Activated CD8-positive, alpha-beta memory T cell treated with anti-CD3 and anti-CD28 coated beads, Interleukin-2, amount 10 ng/mL, durations not matched to agents 7 days and 5 days (primary cell): ENCODE measurements around the gene RNF126. TPM values are rescaled to one million over a fixed set of nuclear protein-coding genes. Genes with fewer than 3 reads are reported as not detected.
"Not testable (repeated sequence)": the region's sequence is repeated elsewhere in the genome, so short reads cannot be mapped to it uniquely, and the experiment has no call there.

Experiments
- ATAC-seq: fragments of 150-1000 bp; cut with Tn5 transposase; one replicate; pipeline ENCODE4 v1.10.0; 2021; ENCODE audit warnings: moderate library complexity
- CTCF ChIA-PET: fragments of 350-600 bp; sonication (Branson Sonifier 250); formaldehyde crosslinking; loops from one replicate; lab custom pipeline; 2021; ENCODE audit warnings: antibody characterized with exemption; lab: Charles Lee
- DNase-seq: peaks from one replicate; pipeline ENCODE4 v3.0.0-alpha.2; 2020
- H3K27ac Mint-ChIP-seq: one replicate; pipeline ENCODE4 v1.8.0; 2021; ENCODE audit warnings: mild to moderate bottlenecking, mixed read lengths
- H3K27me3 Mint-ChIP-seq: one replicate; pipeline ENCODE4 v1.8.0; 2021; ENCODE audit warnings: mixed read lengths
- H3K36me3 Mint-ChIP-seq: one replicate; pipeline ENCODE4 v1.8.0; 2021; ENCODE audit warnings: mild to moderate bottlenecking, mixed read lengths
- H3K4me1 Mint-ChIP-seq: one replicate; pipeline ENCODE4 v1.8.0; 2021; ENCODE audit warnings: mixed read lengths
- H3K4me3 Mint-ChIP-seq: one replicate; pipeline ENCODE4 v1.8.0; 2021; ENCODE audit warnings: mild to moderate bottlenecking, moderate library complexity, mixed read lengths
- H3K9me3 Mint-ChIP-seq: one replicate; pipeline ENCODE4 v1.8.0; 2022; ENCODE audit warnings: low read depth, mixed read lengths
- total RNA-seq, 2 experiments: library from RNA; stranded (reverse); gene quantifications; one replicate each; pipeline ENCODE4 v1.2.3, GENCODE V29; 2021

RNF126 gene
- 10 to 100 TPM; 76.9 to 83.0 TPM for total RNA-seq

GRCh38 chr19:662962-663681 is at the start of gene RNF126:
RNF126 (minus strand) TSS chr19:663214; CDS start chr19:663121, 93 bp downstream.
- CTCF ChIA-PET = interaction anchor here (0.6 to 3.7 kb wide), 6 partner anchors 17 to 414 kb away, joined by 3 to 40 read pairs (median 4); no protein-coding TSS in a partner anchor
- peaks cover 40% of the 10 kb centered on the region for H3K4me1 Mint-ChIP-seq
- peak within 1 kb of the TSS; percentile 94 for H3K4me3 Mint-ChIP-seq
- peak; percentile 65 for ATAC-seq
- H3K27ac Mint-ChIP-seq = peak within 1 kb of the TSS; percentile 95
- peaks cover 5% of the 10 kb centered on the region for H3K36me3 Mint-ChIP-seq
- H3K27me3 Mint-ChIP-seq = no peaks in the 10 kb centered on the region
- no peaks in the 10 kb centered on the region for H3K9me3 Mint-ChIP-seq
- DNase-seq = peak; percentile 95

- H3K4me1 Mint-ChIP-seq = no peaks in the 10 kb centered on the region
These were observed 48.2 kb upstream of the RNF126 start for GRCh38 chr19:711254-711653.

GRCh38 chr19:710767-711166 is 47.8 kb upstream of the RNF126 start:
- ATAC-seq = no peak
- Mint-ChIP-seq H3K4me3 (no peak overlapping the region), H3K27ac (no peak overlapping the region), H3K27me3 (peaks cover 24% of the 10 kb centered on the region), H3K4me1 (no peaks in the 10 kb centered on the region), H3K9me3 (peaks cover 2% of the 10 kb centered on the region), H3K36me3 (no peaks in the 10 kb centered on the region)
- no peak for DNase-seq
- CTCF ChIA-PET = no interaction called here

More at GRCh38 chr19:711254-711653, 48.2 kb upstream of the RNF126 start:
- Mint-ChIP-seq H3K9me3 (peaks cover 2% of the 10 kb centered on the region), H3K4me3 (no peak overlapping the region), H3K27ac (no peak overlapping the region), H3K36me3 (no peaks in the 10 kb centered on the region), H3K27me3 (peaks cover 24% of the 10 kb centered on the region)
- CTCF ChIA-PET = no interaction called here
- ATAC-seq (no peak), DNase-seq (no peak)

- Mint-ChIP-seq H3K27me3 (peaks cover 24% of the 10 kb centered on the region), H3K9me3 (no peaks in the 10 kb centered on the region), H3K4me1 (no peaks in the 10 kb centered on the region), H3K27ac (no peak overlapping the region), H3K36me3 (no peaks in the 10 kb centered on the region), H3K4me3 (no peak overlapping the region)
- CTCF ChIA-PET = no interaction called here
- DNase-seq = no peak
- no peak for ATAC-seq
These were observed 47.1 kb upstream of the RNF126 start for GRCh38 chr19:709965-710571.

GRCh38 chr19:709196-709964 is 46.4 kb upstream of the RNF126 start:
- no peak overlapping the region for H3K4me3 Mint-ChIP-seq
- H3K36me3 Mint-ChIP-seq = no peaks in the 10 kb centered on the region
- H3K4me1 Mint-ChIP-seq = peaks cover 2% of the 10 kb centered on the region
- no peaks in the 10 kb centered on the region for H3K9me3 Mint-ChIP-seq
- peaks cover 24% of the 10 kb centered on the region for H3K27me3 Mint-ChIP-seq
- ATAC-seq (no peak), DNase-seq (no peak)
- CTCF ChIA-PET = no interaction called here
- H3K27ac Mint-ChIP-seq = no peak overlapping the region

- H3K4me1 Mint-ChIP-seq = peaks cover 4% of the 10 kb centered on the region
- DNase-seq (no peak), ATAC-seq (no peak)
- H3K4me3 Mint-ChIP-seq = no peak within 1 kb of the TSS
- CTCF ChIA-PET = no interaction called here
- H3K36me3 Mint-ChIP-seq = no peaks in the 10 kb centered on the region
- no peaks in the 10 kb centered on the region for H3K9me3 Mint-ChIP-seq
- peaks cover 24% of the 10 kb centered on the region for H3K27me3 Mint-ChIP-seq
- H3K27ac Mint-ChIP-seq = no peak within 1 kb of the TSS
These were observed 45.4 kb upstream of the RNF126 start, which contains the start of gene PALM for GRCh38 chr19:708154-709143. PALM (plus strand) TSS chr19:708935; CDS start chr19:709147, 212 bp downstream.

- no peak overlapping the region for H3K27ac Mint-ChIP-seq
- no peaks in the 10 kb centered on the region for H3K9me3 Mint-ChIP-seq
- peaks cover 6% of the 10 kb centered on the region for H3K4me1 Mint-ChIP-seq
- no peaks in the 10 kb centered on the region for H3K36me3 Mint-ChIP-seq
- ATAC-seq = no peak
- H3K27me3 Mint-ChIP-seq = peaks cover 16% of the 10 kb centered on the region
- H3K4me3 Mint-ChIP-seq = no peak overlapping the region
- CTCF ChIA-PET = no interaction called here
- DNase-seq = no peak
These were observed 41.4 kb upstream of the RNF126 start for GRCh38 chr19:704447-704741.

- peaks cover 6% of the 10 kb centered on the region for H3K4me1 Mint-ChIP-seq
- H3K27me3 Mint-ChIP-seq = peaks cover 16% of the 10 kb centered on the region
- H3K27ac Mint-ChIP-seq = no peak overlapping the region
- CTCF ChIA-PET = interaction anchor here (0.6 to 1.3 kb wide), 6 partner anchors 23 to 202 kb away, joined by 3 to 4 read pairs (median 3); no protein-coding TSS in a partner anchor
- peak overlapping the region; percentile 5 for H3K4me3 Mint-ChIP-seq
- no peaks in the 10 kb centered on the region for H3K9me3 Mint-ChIP-seq
- H3K36me3 Mint-ChIP-seq = no peaks in the 10 kb centered on the region
- peak; percentile 81 for DNase-seq
- peak; percentile 83 for ATAC-seq
These were observed 40.8 kb upstream of the RNF126 start for GRCh38 chr19:703651-704446.

- Mint-ChIP-seq H3K27ac (no peak overlapping the region), H3K4me1 (peaks cover 6% of the 10 kb centered on the region), H3K27me3 (peaks cover 15% of the 10 kb centered on the region), H3K9me3 (no peaks in the 10 kb centered on the region), H3K4me3 (peak overlapping the region; percentile 5), H3K36me3 (no peaks in the 10 kb centered on the region)
- ATAC-seq (no peak), DNase-seq (no peak)
- CTCF ChIA-PET = interaction anchor here (0.6 to 1.3 kb wide), 5 partner anchors 23 to 119 kb away, joined by 3 to 4 read pairs (median 3); no protein-coding TSS in a partner anchor
These were observed 40.3 kb upstream of the RNF126 start for GRCh38 chr19:703329-703650.

- Mint-ChIP-seq H3K4me3 (peak overlapping the region; percentile 5), H3K27me3 (peaks cover 11% of the 10 kb centered on the region)
- H3K27ac Mint-ChIP-seq, H3K9me3 Mint-ChIP-seq, H3K4me1 Mint-ChIP-seq, H3K36me3 Mint-ChIP-seq, ATAC-seq, DNase-seq: not testable (repeated sequence)
- CTCF ChIA-PET = interaction anchor here (0.6 to 1.3 kb wide), 3 partner anchors 22 to 118 kb away, joined by 3 to 4 read pairs (median 3); no protein-coding TSS in a partner anchor
These were observed 39.8 kb upstream of the RNF126 start for GRCh38 chr19:702847-703246.

- not testable (repeated sequence) for H3K36me3 Mint-ChIP-seq, H3K4me3 Mint-ChIP-seq, DNase-seq, H3K9me3 Mint-ChIP-seq, ATAC-seq, H3K27me3 Mint-ChIP-seq, H3K27ac Mint-ChIP-seq
- CTCF ChIA-PET = interaction anchor here (1.1 to 1.5 kb wide), 2 partner anchors 34 to 115 kb away, joined by 3 read pairs; no protein-coding TSS in a partner anchor
- H3K4me1 Mint-ChIP-seq = peaks cover 13% of the 10 kb centered on the region
These were observed 36.9 kb upstream of the RNF126 start for GRCh38 chr19:699885-700284.

- H3K9me3 Mint-ChIP-seq, ATAC-seq, H3K36me3 Mint-ChIP-seq, DNase-seq, CTCF ChIA-PET, H3K27ac Mint-ChIP-seq, H3K4me3 Mint-ChIP-seq: not testable (repeated sequence)
- Mint-ChIP-seq H3K4me1 (peaks cover 11% of the 10 kb centered on the region), H3K27me3 (peaks cover 14% of the 10 kb centered on the region)
These were observed 35.5 kb upstream of the RNF126 start for GRCh38 chr19:698529-698928.
